C4-2B (cell line): ENCODE data around the gene S100A10.

Source experiments
- H3K27ac ChIP-seq: fragments of 450-650 bp; 2 replicates; pipeline ENCODE4 v1.5.1; 2017
- ZFX ChIP-seq: fragments of 450-650 bp; IDR thresholded peaks from 2 replicates; pipeline ENCODE4 v1.6.1; 2017
- TF ChIP-seq, protein P1 (sequence below): fragments of 450-650 bp; conservative IDR thresholded peaks from 2 replicates; pipeline ENCODE4 v1.5.1; 2017; ENCODE audit warnings: mild to moderate bottlenecking

The S100A10 gene

GRCh38 chr1:152001631-152002584 lies 8.2 kb upstream of the S100A10 start:
- no peak for TF ChIP-seq ZFX
- TF ChIP-seq, protein P1, sequence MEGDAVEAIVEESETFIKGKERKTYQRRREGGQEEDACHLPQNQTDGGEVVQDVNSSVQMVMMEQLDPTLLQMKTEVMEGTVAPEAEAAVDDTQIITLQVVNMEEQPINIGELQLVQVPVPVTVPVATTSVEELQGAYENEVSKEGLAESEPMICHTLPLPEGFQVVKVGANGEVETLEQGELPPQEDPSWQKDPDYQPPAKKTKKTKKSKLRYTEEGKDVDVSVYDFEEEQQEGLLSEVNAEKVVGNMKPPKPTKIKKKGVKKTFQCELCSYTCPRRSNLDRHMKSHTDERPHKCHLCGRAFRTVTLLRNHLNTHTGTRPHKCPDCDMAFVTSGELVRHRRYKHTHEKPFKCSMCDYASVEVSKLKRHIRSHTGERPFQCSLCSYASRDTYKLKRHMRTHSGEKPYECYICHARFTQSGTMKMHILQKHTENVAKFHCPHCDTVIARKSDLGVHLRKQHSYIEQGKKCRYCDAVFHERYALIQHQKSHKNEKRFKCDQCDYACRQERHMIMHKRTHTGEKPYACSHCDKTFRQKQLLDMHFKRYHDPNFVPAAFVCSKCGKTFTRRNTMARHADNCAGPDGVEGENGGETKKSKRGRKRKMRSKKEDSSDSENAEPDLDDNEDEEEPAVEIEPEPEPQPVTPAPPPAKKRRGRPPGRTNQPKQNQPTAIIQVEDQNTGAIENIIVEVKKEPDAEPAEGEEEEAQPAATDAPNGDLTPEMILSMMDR: peak; percentile 93
- H3K27ac ChIP-seq: no peak overlapping the region

DNA sequence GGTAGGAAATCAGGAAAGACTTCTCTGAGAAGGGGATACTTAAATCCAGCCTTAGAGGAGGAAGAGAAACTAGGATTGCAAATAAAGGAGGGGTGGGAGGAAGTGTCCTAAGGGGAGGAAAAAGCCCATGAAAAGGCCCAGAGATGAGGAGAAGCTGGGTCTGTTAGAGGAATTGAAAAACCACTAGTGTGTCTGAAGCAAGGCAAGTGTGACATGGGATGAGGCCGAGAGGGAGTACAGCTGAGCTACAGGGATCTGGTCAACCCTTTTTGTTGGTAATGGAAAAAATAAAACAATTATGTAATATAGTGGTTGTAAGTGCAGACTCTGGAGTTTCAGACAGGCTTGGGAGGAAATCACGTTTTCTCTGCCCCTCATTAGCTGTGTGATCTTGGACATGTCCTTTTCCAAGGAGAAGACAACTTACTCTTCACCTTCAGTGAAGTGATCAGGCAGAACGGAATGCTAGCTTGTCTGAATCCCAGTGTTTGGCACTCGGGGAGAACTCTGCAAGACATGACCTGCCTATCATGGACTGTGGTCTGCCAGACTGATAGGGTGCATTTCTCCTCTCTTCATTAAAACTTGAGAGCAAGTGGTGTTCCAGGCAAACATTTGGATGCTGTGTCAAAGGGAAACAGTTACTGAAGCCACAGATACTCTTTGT lies 7.4 kb upstream of the S100A10 start:
- H3K27ac ChIP-seq: no peak overlapping the region
- TF ChIP-seq, protein P1: no peak
- no peak for TF ChIP-seq ZFX

- no peak for TF ChIP-seq ZFX
- TF ChIP-seq, protein P1: no peak
- no peak overlapping the region for H3K27ac ChIP-seq
Measured at GRCh38 chr1:151998611-151999362, 5.1 kb upstream of the S100A10 start.

- H3K27ac ChIP-seq: no peak overlapping the region
- TF ChIP-seq, protein P1: no peak
- TF ChIP-seq ZFX: no peak
Measured at GRCh38 chr1:151997284-151997570, 3.6 kb upstream of the S100A10 start.

- TF ChIP-seq, protein P1: no peak
- no peak for TF ChIP-seq ZFX
- H3K27ac ChIP-seq: no peak overlapping the region
Measured at GRCh38 chr1:151995774-151996173, 2.1 kb upstream of the S100A10 start.

DNA sequence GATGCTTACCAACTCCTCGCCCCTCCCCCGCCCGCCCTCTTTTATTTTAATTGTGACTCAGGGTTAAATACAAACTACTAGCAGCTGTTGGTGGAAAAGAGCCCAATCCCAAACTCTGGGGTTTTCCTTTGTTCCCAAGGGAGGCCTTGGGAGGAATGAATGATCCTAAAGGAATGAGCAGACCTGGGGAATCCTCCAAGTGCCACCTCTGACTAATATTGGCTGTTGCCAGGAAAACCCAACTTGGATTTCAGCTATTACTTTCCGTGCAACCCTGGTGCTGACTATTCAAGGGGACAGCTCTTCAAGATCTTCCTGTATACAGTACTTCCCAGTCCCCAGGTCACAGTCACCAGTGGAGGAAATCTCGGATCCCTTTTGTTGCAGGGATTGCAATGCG lies 1.3 kb upstream of the S100A10 start:
- TF ChIP-seq, protein P1: no peak
- no peak for TF ChIP-seq ZFX
- no peak overlapping the region for H3K27ac ChIP-seq
